8988T (cell line): ENCODE data around the gene ZDHHC12.

Experiments used
- DNase-seq: peaks from one replicate; pipeline ENCODE4 v3.0.0; 2011

ZDHHC12 gene

DNA sequence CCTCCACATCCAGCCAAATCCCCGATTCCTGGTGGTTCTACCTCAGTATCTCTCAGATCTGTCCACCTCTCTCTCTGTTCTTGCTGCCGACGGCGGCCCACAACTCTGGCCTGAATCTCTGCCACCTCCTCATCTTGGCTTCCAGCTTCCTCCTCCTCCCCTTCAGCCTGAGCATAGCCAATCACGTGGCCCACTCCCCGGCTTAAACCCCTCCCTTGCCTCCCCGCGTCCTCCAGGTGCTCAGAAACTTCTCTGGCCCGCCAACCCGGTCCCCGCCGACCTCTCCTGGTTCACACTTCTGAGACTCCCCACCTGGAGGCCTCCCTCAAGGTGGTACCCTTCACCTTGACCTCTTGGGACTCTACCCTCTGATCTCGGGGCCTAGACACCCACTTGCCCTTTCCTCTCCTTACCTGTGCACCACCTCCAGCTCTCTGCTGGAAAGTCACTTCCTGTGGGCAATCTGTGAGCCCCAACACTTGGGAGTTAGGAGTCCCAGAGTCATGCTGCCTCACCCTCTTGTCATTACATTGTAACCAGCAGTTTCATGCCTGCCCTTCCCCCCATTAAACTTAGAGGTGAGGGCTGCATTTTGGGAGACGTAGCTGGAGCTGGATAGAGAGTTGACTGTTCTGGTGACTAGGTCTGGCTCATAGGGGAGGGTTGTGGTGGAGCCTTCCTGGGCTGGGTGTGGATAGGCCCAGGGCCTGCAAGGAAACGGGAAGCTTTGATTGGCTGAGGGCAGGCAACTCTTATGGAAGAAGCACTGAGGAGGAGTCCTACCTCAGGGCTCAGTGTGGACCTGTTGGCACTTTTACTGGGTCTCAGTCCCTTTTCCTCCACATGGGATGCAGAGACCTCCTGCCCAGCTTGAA is 39.4 kb downstream of the ZDHHC12 start:
- DNase-seq: peak; percentile 76

- no peak for DNase-seq
These were observed 39.9 kb downstream of the ZDHHC12 start for GRCh38 chr9:128684065-128684324.

DNA sequence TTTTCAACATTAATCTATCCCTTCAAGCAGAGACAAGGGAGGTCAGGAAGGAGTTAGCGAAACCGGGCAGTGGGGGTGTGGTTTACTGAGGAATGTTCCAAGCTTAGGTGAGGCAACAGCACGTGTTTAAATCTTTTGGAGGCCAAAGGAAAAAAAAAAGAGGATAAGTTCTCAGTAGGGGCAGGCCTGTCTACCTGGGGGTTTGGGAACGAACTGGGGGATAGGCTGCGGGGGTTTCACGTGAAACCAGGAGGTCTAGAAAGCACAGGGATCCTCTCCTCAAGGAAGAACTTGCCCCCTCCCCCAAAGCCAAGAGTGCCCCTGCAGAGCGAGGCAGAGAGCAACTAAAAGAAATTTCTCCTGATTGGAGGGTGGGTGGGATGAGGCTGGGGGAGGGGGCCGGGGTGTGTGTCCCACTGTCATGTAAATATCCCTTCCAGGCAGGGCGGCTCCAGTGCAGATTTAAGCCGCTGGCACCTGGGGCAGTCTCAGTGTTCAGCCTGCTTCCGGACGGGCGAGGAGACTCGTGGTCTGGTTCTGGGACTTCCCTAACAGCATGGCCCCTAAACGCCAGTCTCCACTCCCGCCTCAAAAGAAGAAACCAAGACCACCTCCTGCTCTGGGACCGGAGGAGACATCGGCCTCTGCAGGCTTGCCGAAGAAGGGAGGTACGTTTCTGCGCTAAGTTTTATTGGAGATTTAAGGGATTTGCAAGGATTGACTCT is 40.4 kb downstream of the ZDHHC12 start:
- DNase-seq: no peak

GRCh38 chr9:128677794-128678193 is 46.1 kb downstream of the ZDHHC12 start:
- no peak for DNase-seq

- DNase-seq: no peak
These were observed 48.5 kb downstream of the ZDHHC12 start for GRCh38 chr9:128675382-128675781.
